GM12892 (cell line): ENCODE results near the gene CFAP70.

Experiments used
- DNase-seq: peaks from one replicate; pipeline ENCODE4 v3.0.0; 2011; ENCODE audit not compliant: insufficient read length
- FAIRE-seq: peaks from 2 replicates; lab custom pipeline; 2011; peaks lifted over from hg19 to GRCh38; lab: Jason Lieb, UNC
- POLR2A ChIP-seq: IDR thresholded peaks from 2 replicates; pipeline ENCODE4 v1.6.1; 2011; ENCODE audit warnings: low read depth, low read length, control low read depth
- POLR2AphosphoS5 ChIP-seq: IDR thresholded peaks from 2 replicates; pipeline ENCODE4 v1.6.1; 2011; ENCODE audit warnings: low read depth, low read length, control low read depth
- TAF1 ChIP-seq: IDR thresholded peaks from 2 replicates; pipeline ENCODE4 v1.6.1; 2011; ENCODE audit warnings: low read depth, mild to moderate bottlenecking, control low read depth, low read length, borderline replicate concordance

CFAP70 gene

DNA sequence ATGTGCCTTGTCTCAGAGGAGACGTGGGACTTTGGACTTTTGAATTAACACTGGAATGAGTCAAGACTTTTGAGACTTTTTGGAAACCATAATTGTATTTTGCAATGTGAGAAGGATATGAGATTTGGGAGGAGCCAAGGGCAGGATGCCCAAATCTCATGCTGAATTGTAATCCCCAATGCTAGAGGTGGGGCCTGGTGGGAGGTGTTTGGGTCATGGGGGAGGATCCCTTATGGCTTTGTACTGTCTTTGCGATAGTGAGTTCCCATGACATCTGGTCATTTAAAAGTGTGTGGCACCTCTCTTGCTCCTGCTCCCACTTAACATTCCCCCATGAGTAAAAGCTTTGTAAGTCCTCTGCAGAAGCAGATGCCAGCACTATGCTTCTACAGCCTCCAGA lies 150.8 kb downstream of the CFAP70 start:
- FAIRE-seq (no peak), DNase-seq (no peak)
- TF ChIP-seq POLR2A (no peak), POLR2AphosphoS5 (no peak), TAF1 (no peak)

GRCh38 chr10:73206385-73206784 lies 152.3 kb downstream of the CFAP70 start:
- TF ChIP-seq POLR2A (no peak), POLR2AphosphoS5 (no peak), TAF1 (no peak)
- FAIRE-seq (no peak), DNase-seq (no peak)

- no peak for DNase-seq
- no peak for TF ChIP-seq POLR2AphosphoS5
- TF ChIP-seq TAF1 = no peak
- TF ChIP-seq POLR2A = no peak
- no peak for FAIRE-seq
These were observed 152.8 kb downstream of the CFAP70 start for GRCh38 chr10:73205890-73206289.

DNA sequence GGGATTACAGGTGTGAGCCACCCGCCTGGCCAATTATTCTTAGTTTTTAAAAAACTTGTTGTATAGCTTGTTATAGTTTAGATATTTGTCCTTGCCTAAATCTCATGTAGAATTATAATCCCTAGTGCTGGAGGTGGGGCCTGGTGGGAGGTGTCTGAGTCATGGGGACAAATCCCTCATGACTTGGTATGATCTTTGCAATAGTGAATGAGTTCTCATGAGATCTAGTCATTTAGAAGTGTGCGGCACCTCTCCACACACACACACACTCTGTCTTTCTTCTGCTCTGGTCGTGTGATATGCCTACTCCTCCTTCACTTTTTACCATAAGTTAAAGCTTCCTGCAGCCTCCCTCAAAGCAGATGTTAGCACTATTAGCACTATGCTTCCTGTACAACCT lies 153.6 kb downstream of the CFAP70 start:
- TF ChIP-seq POLR2A (no peak), TAF1 (no peak), POLR2AphosphoS5 (no peak)
- no peak for FAIRE-seq
- DNase-seq = no peak
